ENCODE results near the gene EMD. TPM values are rescaled to one million over a fixed set of nuclear protein-coding genes. Genes with fewer than 3 reads are reported as not detected.
"Not testable (repeated sequence)": the region's sequence is repeated elsewhere in the genome, so short reads cannot be mapped to it uniquely, and the experiment has no call there.

Gene EMD
- total RNA-seq, 1 donor from 2014 or later, result 51.3 TPM

GRCh38 chrX:154383359-154384283, 4.5 kb downstream of the EMD start:
- DNase-seq (no peak), ATAC-seq (no peak)
- intact Hi-C loops (cut with micrococcal nuclease), result no loop called here

- ATAC-seq, result peak; percentile 8
Measured at GRCh38 chrX:154384284-154384892, 5.3 kb downstream of the EMD start.

GRCh38 chrX:154388094-154388493, 9.0 kb downstream of the EMD start:
- intact Hi-C loops (cut with micrococcal nuclease); DNase-seq: not testable (repeated sequence)
- ATAC-seq, result peak; percentile 30

More at GRCh38 chrX:154384284-154384892, 5.3 kb downstream of the EMD start:
- intact Hi-C loops (cut with micrococcal nuclease), result no loop called here
- no peak for DNase-seq

DNA sequence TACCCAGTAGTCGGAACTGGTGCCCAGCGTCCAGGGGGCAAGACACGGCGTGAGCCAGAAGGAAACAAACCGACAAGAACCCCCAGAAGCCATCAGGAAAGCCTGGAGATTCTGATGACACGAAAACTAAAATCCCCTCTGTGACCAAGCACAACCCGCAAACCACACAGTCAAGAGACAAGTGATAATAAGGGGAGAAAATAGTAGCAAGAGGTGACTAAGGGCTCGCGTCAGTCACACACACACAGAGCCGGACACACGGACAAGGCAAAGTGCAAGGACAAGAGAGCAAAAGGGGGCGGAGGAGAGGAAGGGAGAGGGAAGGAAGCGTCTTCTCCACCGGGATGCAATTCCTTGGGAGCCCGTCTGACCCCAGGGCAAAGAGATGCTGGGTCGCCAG, 9.6 kb downstream of the EMD start:
- DNase-seq; intact Hi-C loops (cut with micrococcal nuclease): not testable (repeated sequence)
- peak; percentile 7 for ATAC-seq

- DNase-seq; intact Hi-C loops (cut with micrococcal nuclease): not testable (repeated sequence)
- peak; percentile 87 for ATAC-seq
Measured at GRCh38 chrX:154389812-154390747, 11.0 kb downstream of the EMD start.

GRCh38 chrX:154396363-154396762, 17.3 kb downstream of the EMD start:
- intact Hi-C loops (cut with micrococcal nuclease); ATAC-seq; DNase-seq: not testable (repeated sequence)

DNA sequence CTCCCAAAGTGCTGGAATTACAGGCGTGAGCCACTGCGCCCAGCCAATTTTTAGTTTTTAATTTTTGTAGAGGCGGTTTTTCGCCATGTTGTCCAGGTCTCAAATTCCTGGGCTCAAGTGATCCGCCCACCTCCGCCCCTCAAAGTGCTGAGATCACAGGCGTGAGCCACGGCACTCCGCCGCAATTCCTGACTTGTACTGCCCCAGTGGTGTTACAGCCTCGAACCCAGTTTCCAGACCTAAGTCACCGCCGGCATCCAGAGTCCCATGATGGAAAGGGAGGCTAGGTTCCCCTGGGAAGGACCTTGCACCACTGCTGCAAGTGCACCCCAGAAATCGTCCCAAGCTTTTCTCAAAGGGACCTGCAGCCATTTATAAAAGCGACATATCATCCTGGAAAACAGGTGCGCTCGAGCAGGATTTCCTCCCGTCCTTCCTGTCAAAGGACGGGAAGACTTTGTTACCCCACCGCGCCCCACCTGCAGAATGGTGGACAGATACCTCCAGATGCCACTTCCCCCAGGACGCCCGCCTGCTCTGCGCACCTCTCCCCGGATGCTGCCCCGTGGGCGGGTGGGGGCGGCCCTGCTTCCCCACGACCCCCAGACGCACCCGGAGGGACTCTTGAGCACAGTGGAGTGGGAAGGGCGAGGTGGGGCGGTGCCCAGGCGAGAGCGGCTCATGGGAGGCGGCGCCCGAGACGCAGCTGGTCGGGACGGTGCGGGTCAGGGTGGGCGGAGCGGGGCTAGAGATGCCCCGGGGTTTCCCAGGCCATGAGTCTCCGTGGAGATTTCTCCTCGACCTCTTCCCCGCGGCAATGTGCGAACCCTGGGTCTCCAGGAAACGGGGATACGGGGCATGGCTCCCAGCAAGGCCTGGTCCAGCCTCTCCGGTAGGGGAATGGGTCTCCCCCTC, 18.1 kb downstream of the EMD start:
- intact Hi-C loops (cut with micrococcal nuclease), result no loop called here
- peak; percentile 87 for DNase-seq
- ATAC-seq, result peak; percentile 84

DNA sequence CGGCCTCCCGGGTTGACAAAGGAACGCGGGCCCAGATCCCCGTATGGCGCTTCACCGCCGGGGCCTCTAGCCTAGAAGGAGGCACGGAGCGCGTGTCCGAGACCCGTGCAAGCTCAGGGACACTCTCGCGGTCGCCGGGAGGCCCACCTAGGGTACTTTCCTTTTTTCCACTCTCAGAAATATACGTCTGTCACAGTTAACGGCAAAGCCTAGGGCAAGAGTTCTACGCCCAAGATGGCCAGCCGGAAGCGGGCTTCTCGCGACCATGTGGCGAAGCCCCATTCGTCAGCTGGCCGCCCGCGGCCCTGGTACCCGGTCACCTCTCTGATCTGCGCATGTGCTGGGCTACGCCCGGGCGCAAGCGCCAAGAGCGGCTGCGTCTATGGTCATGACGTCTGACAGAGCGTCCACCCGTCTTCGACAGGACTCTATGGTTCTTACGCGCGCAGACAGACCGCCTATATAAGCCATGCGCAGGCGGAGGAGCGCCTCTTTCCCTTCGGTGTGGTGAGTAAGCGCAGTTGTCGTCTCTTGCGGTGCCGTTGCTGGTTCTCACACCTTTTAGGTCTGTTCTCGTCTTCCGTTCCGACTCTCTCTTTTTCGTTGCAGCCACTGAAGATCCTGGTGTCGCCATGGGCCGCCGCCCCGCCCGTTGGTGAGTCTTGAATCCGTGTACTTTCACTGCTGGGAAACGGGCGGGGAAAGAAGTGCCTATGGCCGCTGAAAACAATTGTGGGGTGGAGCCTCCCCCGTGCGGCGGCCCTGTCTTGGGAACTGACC, 19.0 kb downstream of the EMD start, which contains the start of gene RPL10:
Gene RPL10 (plus strand): TSS at position 490 of the 780 bp plus-strand sequence. CDS start 143 bp downstream, at position 633.
- peak; percentile 93 for ATAC-seq
- intact Hi-C loops (cut with micrococcal nuclease), result no loop called here

GRCh38 chrX:154398668-154399526, 19.8 kb downstream of the EMD start:
- ATAC-seq (peak; percentile 65), DNase-seq (peak; percentile 92)
- intact Hi-C loops (cut with micrococcal nuclease), result no loop called here

More for the DNA sequence above, 19.0 kb downstream of the EMD start, which contains the start of gene RPL10:
- peak; percentile 95 for DNase-seq

GRCh38 chrX:154399527-154400368, 20.7 kb downstream of the EMD start:
- DNase-seq (no peak), ATAC-seq (no peak)
- intact Hi-C loops (cut with micrococcal nuclease), result no loop called here

- intact Hi-C loops (cut with micrococcal nuclease); ATAC-seq; DNase-seq: not testable (repeated sequence)
Measured at GRCh38 chrX:154400369-154400817, 21.3 kb downstream of the EMD start.

- intact Hi-C loops (cut with micrococcal nuclease), result no loop called here
- ATAC-seq, result no peak
- no peak for DNase-seq
Measured at GRCh38 chrX:154401045-154401799, 22.1 kb downstream of the EMD start.

DNA sequence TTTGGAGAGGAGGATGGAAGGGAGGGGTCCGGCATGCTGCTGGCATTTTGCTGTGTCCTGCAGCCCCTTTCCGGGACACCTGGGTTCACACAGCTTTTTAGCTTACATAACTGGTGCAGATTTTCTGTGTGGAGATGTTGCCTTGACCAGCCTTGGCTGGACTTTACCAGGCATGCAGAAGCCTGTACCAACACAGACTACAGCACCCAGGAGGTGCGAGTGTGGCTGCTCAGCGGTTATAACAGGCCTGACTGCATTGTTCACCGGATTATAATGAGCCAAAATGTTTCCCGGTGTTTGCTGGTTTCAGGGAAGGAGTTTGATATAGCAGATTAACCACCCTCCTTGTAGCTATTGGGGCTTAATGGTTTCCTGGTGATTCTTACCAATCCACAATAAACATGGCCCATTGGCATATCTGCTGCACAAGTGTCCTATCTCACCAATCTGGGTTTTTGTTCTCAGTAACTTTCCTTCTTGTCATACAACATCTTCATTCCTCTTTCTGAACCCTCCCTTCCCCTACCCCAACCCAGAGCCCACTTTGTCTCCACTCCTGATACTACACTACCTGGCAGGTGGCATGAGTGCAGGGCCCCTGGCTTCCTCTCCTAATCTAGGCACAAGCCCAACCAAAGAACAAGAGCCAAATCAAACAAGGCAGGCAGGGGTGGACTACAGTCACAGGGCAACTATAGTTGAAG, 23.0 kb downstream of the EMD start:
- intact Hi-C loops (cut with micrococcal nuclease), result no loop called here
- DNase-seq (no peak), ATAC-seq (no peak)

DNA sequence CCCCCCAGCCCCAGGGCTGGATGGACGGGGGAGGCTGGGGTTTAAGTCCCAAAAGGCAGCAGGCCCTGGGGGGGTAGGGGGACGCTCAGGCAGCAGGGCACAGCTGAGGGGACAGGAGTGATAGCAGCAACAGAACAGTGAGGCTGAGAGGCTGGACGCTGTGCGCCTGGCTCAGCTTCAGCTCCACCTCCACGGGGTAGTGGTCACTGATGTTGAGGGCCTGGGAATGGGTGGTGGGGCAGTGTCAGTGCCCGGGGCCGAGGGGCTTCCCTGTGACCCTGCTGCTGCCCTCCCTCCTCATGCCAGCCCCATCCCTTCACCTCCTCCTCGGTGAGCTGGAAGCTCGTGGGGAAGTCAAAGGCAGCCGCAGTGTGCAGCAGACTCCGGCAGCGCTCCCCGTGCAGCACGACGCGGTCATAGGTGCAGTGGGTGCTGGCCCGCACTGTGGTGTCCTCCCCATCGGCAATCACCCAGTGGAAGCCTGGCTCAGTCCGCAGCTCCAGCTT, 23.6 kb downstream of the EMD start:
- DNase-seq (no peak), ATAC-seq (no peak)
- intact Hi-C loops (cut with micrococcal nuclease), result no loop called here
